Glomerular endothelial cell (primary cell): ENCODE results near the gene OPA3. TPM values are rescaled to one million over a fixed set of nuclear protein-coding genes. Genes with fewer than 3 reads are reported as not detected.

Experiments
- DNase-seq: peaks from one replicate; pipeline ENCODE4 v3.0.0-alpha.2; 2011; ENCODE audit warnings: low read depth, low spot score; ENCODE audit errors: extremely low read depth
- total RNA-seq: library from RNA; depleted of rRNA; stranded (reverse); fragments of >200 nt; gene quantifications from 2 replicates; pipeline ENCODE4 v1.2.3, GENCODE V29; 2015

The OPA3 gene
- total RNA-seq, 1 donor from 2014 or later = 16.6 TPM

GRCh38 chr19:45568732-45569131 is 15.9 kb downstream of the OPA3 start:
- DNase-seq = no peak

GRCh38 chr19:45567609-45568008 is 17.0 kb downstream of the OPA3 start:
- DNase-seq = no peak

- DNase-seq = no peak
Measured at GRCh38 chr19:45564131-45564780, 20.3 kb downstream of the OPA3 start.

GRCh38 chr19:45560686-45561085 is 23.9 kb downstream of the OPA3 start:
- DNase-seq = peak; percentile 23

GRCh38 chr19:45560038-45560437 is 24.6 kb downstream of the OPA3 start:
- no peak for DNase-seq

GRCh38 chr19:45558399-45558878 is 26.2 kb downstream of the OPA3 start:
- peak; percentile 14 for DNase-seq

GRCh38 chr19:45556835-45557234 is 27.8 kb downstream of the OPA3 start:
- no peak for DNase-seq

- no peak for DNase-seq
Measured at GRCh38 chr19:45554481-45554880, 30.1 kb downstream of the OPA3 start.

GRCh38 chr19:45553464-45553863 is 31.1 kb downstream of the OPA3 start:
- DNase-seq = no peak

- DNase-seq = no peak
Measured at GRCh38 chr19:45547965-45548609, 36.5 kb downstream of the OPA3 start.

GRCh38 chr19:45547211-45547770 is 37.3 kb downstream of the OPA3 start:
- DNase-seq = no peak

GRCh38 chr19:45542234-45542668 is 42.4 kb downstream of the OPA3 start:
- no peak for DNase-seq

GRCh38 chr19:45539459-45539858 is 45.1 kb downstream of the OPA3 start:
- DNase-seq = no peak

- DNase-seq = no peak
Measured at GRCh38 chr19:45531349-45531748, 53.3 kb downstream of the OPA3 start.

GRCh38 chr19:45529420-45529785 is 55.2 kb downstream of the OPA3 start:
- DNase-seq = no peak

- no peak for DNase-seq
Measured at GRCh38 chr19:45528744-45529419, 55.7 kb downstream of the OPA3 start.

GRCh38 chr19:45528149-45528743 is 56.4 kb downstream of the OPA3 start:
- no peak for DNase-seq

- no peak for DNase-seq
Measured at GRCh38 chr19:45527731-45528130, 56.9 kb downstream of the OPA3 start.

GRCh38 chr19:45526971-45527370 is 57.6 kb downstream of the OPA3 start:
- no peak for DNase-seq

- no peak for DNase-seq
Measured at GRCh38 chr19:45526143-45526542, 58.5 kb downstream of the OPA3 start.

GRCh38 chr19:45524575-45525129 is 60.0 kb downstream of the OPA3 start:
- no peak for DNase-seq
